Astrocyte (in vitro differentiated cells and primary cell): Measurements from ENCODE around the gene RNF217.

ENCODE experiments used
- CTCF ChIP-seq: IDR thresholded peaks from 2 replicates; pipeline ENCODE4 v1.5.1; 2011; ENCODE audit warnings: low read depth, mild to moderate bottlenecking, inconsistent platforms, low read length, moderate library complexity; ENCODE audit not compliant: insufficient read depth
- EZH2 ChIP-seq: IDR thresholded peaks from 2 replicates; pipeline ENCODE4 v1.6.1; 2012; ENCODE audit warnings: mild to moderate bottlenecking, low read length, inconsistent platforms; ENCODE audit not compliant: insufficient read depth

- TF ChIP-seq CTCF, result no peak
- TF ChIP-seq EZH2, result no peak
Measured at GRCh38 chr6:125116710-125117109, 154.5 kb downstream of the RNF217 start.
